ENCODE data around the gene WNT2. TPM values are rescaled to one million over a fixed set of nuclear protein-coding genes. Genes with fewer than 3 reads are reported as not detected.

Gene WNT2
- total RNA-seq, 1 experiment from 2014 or later = not detected

GRCh38 chr7:117241088-117241487, 81.8 kb downstream of the WNT2 start:
- no peak for DNase-seq
- no peaks in the 10 kb centered on the region for H3K27me3 ChIP-seq (ENCODE audit: low read length)
- no peak for TF ChIP-seq EZH2phosphoT487 (IDR thresholded peaks at IDR 0.05; ENCODE audit: borderline replicate concordance, low read length)
- TF ChIP-seq EZH2 (IDR thresholded peaks at IDR 0.05; ENCODE audit: low read length, unreplicated experiment) = no peak
- no peak for TF ChIP-seq CTCF (conservative IDR thresholded peaks at IDR 0.05; ENCODE audit: low read depth, low read length)
- no peaks in the 10 kb centered on the region for H3K4me1 ChIP-seq (ENCODE audit: insufficient read depth, low read length)
- no peak overlapping the region for H3K4me3 ChIP-seq (ENCODE audit: low read length)
- no peaks in the 10 kb centered on the region for H3K79me2 ChIP-seq (ENCODE audit: low read length)
- BruUV-seq (replicated peaks) = no TSS peak
- H4K20me1 ChIP-seq (ENCODE audit: low read length) = no peaks in the 10 kb centered on the region
- no peaks in the 10 kb centered on the region for H3F3A ChIP-seq (ENCODE audit: low read length, unreplicated experiment)
- no peak overlapping the region for H3K9ac ChIP-seq (ENCODE audit: low read length)
- H3K9me3 ChIP-seq (ENCODE audit: low read length) = no peaks in the 10 kb centered on the region
- CTCF ChIA-PET = no interaction called here
- no peak overlapping the region for H2AFZ ChIP-seq (ENCODE audit: low read length)
- no peak overlapping the region for H3K4me2 ChIP-seq (ENCODE audit: low read length)
- H3K9me2 ChIP-seq (replicated peaks; ENCODE audit: low read length) = no peaks in the 10 kb centered on the region
- intact Hi-C loops (cut with micrococcal nuclease) = no loop called here
- POLR2A ChIA-PET (ENCODE audit: unreplicated experiment) = no interaction called here
- no peaks in the 10 kb centered on the region for H3K36me3 ChIP-seq (ENCODE audit: low read depth, low read length)
- H3K27ac ChIP-seq (ENCODE audit: low read length) = no peak overlapping the region
- no peak for ATAC-seq

- intact Hi-C loops (cut with micrococcal nuclease) = no loop called here
- ATAC-seq = no peak
- Histone ChIP-seq H3K9me3 (ENCODE audit: low read length) (no peaks in the 10 kb centered on the region), H3K4me2 (ENCODE audit: low read length) (no peak overlapping the region), H3K79me2 (ENCODE audit: low read length) (no peaks in the 10 kb centered on the region), H3F3A (ENCODE audit: low read length, unreplicated experiment) (no peaks in the 10 kb centered on the region), H4K20me1 (ENCODE audit: low read length) (no peaks in the 10 kb centered on the region), H3K4me1 (ENCODE audit: insufficient read depth, low read length) (no peaks in the 10 kb centered on the region), H2AFZ (ENCODE audit: low read length) (no peak overlapping the region), H3K4me3 (ENCODE audit: low read length) (no peak overlapping the region), H3K9me2 (replicated peaks; ENCODE audit: low read length) (no peaks in the 10 kb centered on the region), H3K27me3 (ENCODE audit: low read length) (no peaks in the 10 kb centered on the region), H3K9ac (ENCODE audit: low read length) (no peak overlapping the region), H3K36me3 (ENCODE audit: low read depth, low read length) (no peaks in the 10 kb centered on the region), H3K27ac (ENCODE audit: low read length) (no peak overlapping the region)
- BruUV-seq (replicated peaks) = no TSS peak
- POLR2A ChIA-PET (ENCODE audit: unreplicated experiment) = no interaction called here
- TF ChIP-seq CTCF (conservative IDR thresholded peaks at IDR 0.05; ENCODE audit: low read depth, low read length) = no peak
- TF ChIP-seq EZH2 (IDR thresholded peaks at IDR 0.05; ENCODE audit: low read length, unreplicated experiment) = no peak
- TF ChIP-seq EZH2phosphoT487 (IDR thresholded peaks at IDR 0.05; ENCODE audit: borderline replicate concordance, low read length) = no peak
- CTCF ChIA-PET = no interaction called here
- no peak for DNase-seq
Observed at GRCh38 chr7:117238937-117239336, 83.9 kb downstream of the WNT2 start.

- ChIA-PET POLR2A (ENCODE audit: unreplicated experiment) (no interaction called here), CTCF (no interaction called here)
- no peak overlapping the region for H3K27ac ChIP-seq (ENCODE audit: low read length)
- intact Hi-C loops (cut with micrococcal nuclease) = no loop called here
- H3K36me3 ChIP-seq (ENCODE audit: low read depth, low read length) = no peaks in the 10 kb centered on the region
- BruUV-seq (replicated peaks) = no TSS peak
- H3K9me2 ChIP-seq (replicated peaks; ENCODE audit: low read length) = no peaks in the 10 kb centered on the region
- no peaks in the 10 kb centered on the region for H3K9me3 ChIP-seq (ENCODE audit: low read length)
- no peaks in the 10 kb centered on the region for H3F3A ChIP-seq (ENCODE audit: low read length, unreplicated experiment)
- no peak overlapping the region for H3K4me3 ChIP-seq (ENCODE audit: low read length)
- TF ChIP-seq EZH2 (IDR thresholded peaks at IDR 0.05; ENCODE audit: low read length, unreplicated experiment) (no peak), CTCF (conservative IDR thresholded peaks at IDR 0.05; ENCODE audit: low read depth, low read length) (no peak), EZH2phosphoT487 (IDR thresholded peaks at IDR 0.05; ENCODE audit: borderline replicate concordance, low read length) (no peak)
- no peak for ATAC-seq
- H3K79me2 ChIP-seq (ENCODE audit: low read length) = no peaks in the 10 kb centered on the region
- H3K27me3 ChIP-seq (ENCODE audit: low read length) = no peaks in the 10 kb centered on the region
- H4K20me1 ChIP-seq (ENCODE audit: low read length) = no peaks in the 10 kb centered on the region
- H3K9ac ChIP-seq (ENCODE audit: low read length) = no peak overlapping the region
- DNase-seq = no peak
- H2AFZ ChIP-seq (ENCODE audit: low read length) = no peak overlapping the region
- H3K4me2 ChIP-seq (ENCODE audit: low read length) = no peak overlapping the region
- no peaks in the 10 kb centered on the region for H3K4me1 ChIP-seq (ENCODE audit: insufficient read depth, low read length)
Observed at GRCh38 chr7:117238472-117238871, 84.4 kb downstream of the WNT2 start.
